ENCODE results near the gene MISP3. TPM values are rescaled to one million over a fixed set of nuclear protein-coding genes. Genes with fewer than 3 reads are reported as not detected.

MISP3 gene
- total RNA-seq, 1 experiment from 2014 or later, result 3.2 TPM

GRCh38 chr19:14120497-14120780 is 47.9 kb downstream of the MISP3 start:
- Mint-ChIP-seq H3K4me1 (peaks cover 20% of the 10 kb centered on the region), H3K27ac (no peak overlapping the region), H3K4me3 (no peak overlapping the region), H3K9me3 (no peaks in the 10 kb centered on the region), H3K27me3 (ENCODE audit: low read depth) (0 out of 2 replicates have a peak, but pooled peaks cover 7% of the 10 kb centered on the region), H3K36me3 (peaks cover 18% of the 10 kb centered on the region)
- no peak for ATAC-seq
- no peak for DNase-seq (ENCODE audit: low spot score)
- ChIA-PET CTCF (interaction anchor here (0.6 kb wide), 1 partner anchor 240 kb away, joined by 3 read pairs; no protein-coding TSS in a partner anchor), POLR2A (no interaction called here)
- no peak for TF ChIP-seq JUN (CRISPR knock-in tag; IDR thresholded peaks at IDR 0.05)
- TF ChIP-seq OVOL2 (CRISPR knock-in tag; IDR thresholded peaks at IDR 0.05; ENCODE audit: borderline replicate concordance), result no peak
- no peak for TF ChIP-seq ZNF532 (CRISPR knock-in tag; IDR thresholded peaks at IDR 0.05; ENCODE audit: borderline replicate concordance)
- TF ChIP-seq E2F4 (CRISPR knock-in tag; IDR thresholded peaks at IDR 0.05; ENCODE audit: borderline replicate concordance, low read depth), result no peak
- TF ChIP-seq SMAD4 (CRISPR knock-in tag; IDR thresholded peaks at IDR 0.05), result no peak
- TF ChIP-seq ATF1 (CRISPR knock-in tag; IDR thresholded peaks at IDR 0.05), result no peak
- TF ChIP-seq GABPB1 (CRISPR knock-in tag; IDR thresholded peaks at IDR 0.05), result no peak
- TF ChIP-seq, protein P1, sequence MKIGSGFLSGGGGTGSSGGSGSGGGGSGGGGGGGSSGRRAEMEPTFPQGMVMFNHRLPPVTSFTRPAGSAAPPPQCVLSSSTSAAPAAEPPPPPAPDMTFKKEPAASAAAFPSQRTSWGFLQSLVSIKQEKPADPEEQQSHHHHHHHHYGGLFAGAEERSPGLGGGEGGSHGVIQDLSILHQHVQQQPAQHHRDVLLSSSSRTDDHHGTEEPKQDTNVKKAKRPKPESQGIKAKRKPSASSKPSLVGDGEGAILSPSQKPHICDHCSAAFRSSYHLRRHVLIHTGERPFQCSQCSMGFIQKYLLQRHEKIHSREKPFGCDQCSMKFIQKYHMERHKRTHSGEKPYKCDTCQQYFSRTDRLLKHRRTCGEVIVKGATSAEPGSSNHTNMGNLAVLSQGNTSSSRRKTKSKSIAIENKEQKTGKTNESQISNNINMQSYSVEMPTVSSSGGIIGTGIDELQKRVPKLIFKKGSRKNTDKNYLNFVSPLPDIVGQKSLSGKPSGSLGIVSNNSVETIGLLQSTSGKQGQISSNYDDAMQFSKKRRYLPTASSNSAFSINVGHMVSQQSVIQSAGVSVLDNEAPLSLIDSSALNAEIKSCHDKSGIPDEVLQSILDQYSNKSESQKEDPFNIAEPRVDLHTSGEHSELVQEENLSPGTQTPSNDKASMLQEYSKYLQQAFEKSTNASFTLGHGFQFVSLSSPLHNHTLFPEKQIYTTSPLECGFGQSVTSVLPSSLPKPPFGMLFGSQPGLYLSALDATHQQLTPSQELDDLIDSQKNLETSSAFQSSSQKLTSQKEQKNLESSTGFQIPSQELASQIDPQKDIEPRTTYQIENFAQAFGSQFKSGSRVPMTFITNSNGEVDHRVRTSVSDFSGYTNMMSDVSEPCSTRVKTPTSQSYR (CRISPR knock-in tag; IDR thresholded peaks at IDR 0.05), result no peak
- no peak for TF ChIP-seq NR2C2 (CRISPR knock-in tag; IDR thresholded peaks at IDR 0.05)
- TF ChIP-seq JAZF1 (CRISPR knock-in tag; IDR thresholded peaks at IDR 0.05), result no peak
- TF ChIP-seq EMX1 (CRISPR knock-in tag; IDR thresholded peaks at IDR 0.05), result no peak
- TF ChIP-seq TCF7 (CRISPR knock-in tag; IDR thresholded peaks at IDR 0.05; ENCODE audit: low read depth), result no peak
- TF ChIP-seq, protein P2, sequence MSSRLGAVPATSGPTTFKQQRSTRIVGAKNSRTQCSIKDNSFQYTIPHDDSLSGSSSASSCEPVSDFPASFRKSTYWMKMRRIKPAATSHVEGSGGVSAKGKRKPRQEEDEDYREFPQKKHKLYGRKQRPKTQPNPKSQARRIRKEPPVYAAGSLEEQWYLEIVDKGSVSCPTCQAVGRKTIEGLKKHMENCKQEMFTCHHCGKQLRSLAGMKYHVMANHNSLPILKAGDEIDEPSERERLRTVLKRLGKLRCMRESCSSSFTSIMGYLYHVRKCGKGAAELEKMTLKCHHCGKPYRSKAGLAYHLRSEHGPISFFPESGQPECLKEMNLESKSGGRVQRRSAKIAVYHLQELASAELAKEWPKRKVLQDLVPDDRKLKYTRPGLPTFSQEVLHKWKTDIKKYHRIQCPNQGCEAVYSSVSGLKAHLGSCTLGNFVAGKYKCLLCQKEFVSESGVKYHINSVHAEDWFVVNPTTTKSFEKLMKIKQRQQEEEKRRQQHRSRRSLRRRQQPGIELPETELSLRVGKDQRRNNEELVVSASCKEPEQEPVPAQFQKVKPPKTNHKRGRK (CRISPR knock-in tag; IDR thresholded peaks at IDR 0.05; ENCODE audit: borderline replicate concordance), result no peak
- no peak for TF ChIP-seq TEAD1 (CRISPR knock-in tag; IDR thresholded peaks at IDR 0.05)
- no peak for TF ChIP-seq ZNF219 (CRISPR knock-in tag; IDR thresholded peaks at IDR 0.05; ENCODE audit: borderline replicate concordance)
- TF ChIP-seq FOXP1 (CRISPR knock-in tag; IDR thresholded peaks at IDR 0.05; ENCODE audit: borderline replicate concordance), result no peak
- TF ChIP-seq KAT7 (CRISPR knock-in tag; IDR thresholded peaks at IDR 0.05; ENCODE audit: borderline replicate concordance), result no peak
- no peak for TF ChIP-seq TEAD4 (CRISPR knock-in tag; IDR thresholded peaks at IDR 0.05)
- no peak for TF ChIP-seq CDX4 (CRISPR knock-in tag; IDR thresholded peaks at IDR 0.05; ENCODE audit: borderline replicate concordance)
